HG03432 (cell line): ENCODE results near the gene SPATS1.

ENCODE experiments used
- ATAC-seq: cut with Tn5 transposase; IDR thresholded peaks from one replicate; pipeline ENCODE4 v1.9.1; 2021; ENCODE audit warnings: mild to moderate bottlenecking, moderate library complexity; ENCODE audit not compliant: unreplicated experiment

The SPATS1 gene

DNA sequence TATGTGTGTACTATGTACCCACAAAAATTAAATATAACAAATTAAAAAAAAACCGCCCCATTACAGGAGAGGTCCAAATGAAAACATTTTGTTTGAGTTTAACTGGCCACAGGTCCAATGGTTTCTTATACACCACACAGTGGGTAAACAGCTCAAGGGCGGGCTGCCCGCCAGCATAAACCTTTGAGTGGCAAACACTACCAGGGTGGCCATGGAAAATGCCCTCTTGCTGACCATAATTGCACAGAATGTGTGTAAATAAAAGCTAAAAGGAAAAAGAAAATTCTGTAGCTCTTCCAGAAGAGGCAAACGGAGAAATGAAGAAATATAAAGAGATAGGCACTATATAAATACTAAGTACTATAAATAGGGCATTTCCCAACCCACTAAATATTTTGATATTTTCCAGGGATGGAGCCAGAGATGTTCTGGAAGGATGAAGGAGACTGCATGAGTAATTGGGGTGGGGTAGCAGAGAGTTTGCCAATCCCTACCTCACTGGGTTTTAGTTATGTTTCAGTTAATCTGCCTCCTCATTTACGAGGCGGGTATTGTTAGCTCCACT is 44.0 kb downstream of the SPATS1 start:
- no peak for ATAC-seq

- ATAC-seq, result peak; percentile 6
These were observed 44.5 kb downstream of the SPATS1 start for GRCh38 chr6:44386929-44387345.

- ATAC-seq, result peak; percentile 92
These were observed 45.1 kb downstream of the SPATS1 start, which contains the start of gene CDC5L for GRCh38 chr6:44387346-44388134. Gene CDC5L (plus strand): TSS chr6:44387706. CDS start chr6:44387824, 118 bp downstream.

DNA sequence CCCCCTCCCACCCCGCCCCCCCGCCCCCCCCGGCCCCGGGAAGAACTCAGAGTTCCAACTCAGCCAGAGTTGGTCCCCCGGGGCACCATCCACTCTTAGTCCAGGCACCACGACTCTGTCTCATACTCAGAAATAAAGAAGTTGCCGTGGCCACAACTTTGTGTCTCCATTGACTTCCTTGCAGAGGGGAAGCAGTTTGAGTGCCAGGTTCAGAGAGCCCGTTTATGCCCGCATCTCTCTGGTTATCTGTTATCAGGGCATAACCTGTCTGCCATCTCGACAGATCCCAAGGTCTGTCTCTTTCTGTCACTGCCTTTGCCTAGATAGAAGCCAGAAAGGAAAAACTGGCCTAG is 45.7 kb downstream of the SPATS1 start:
- ATAC-seq, result no peak

GRCh38 chr6:44388887-44389286 is 46.4 kb downstream of the SPATS1 start:
- no peak for ATAC-seq

- ATAC-seq, result no peak
These were observed 47.8 kb downstream of the SPATS1 start for GRCh38 chr6:44390158-44390683.
